Fibroblast of peridontal ligament (primary cell): ENCODE data around the gene NOS1.

Source experiments
- DNase-seq: peaks from one replicate; pipeline ENCODE4 v3.0.0-alpha.2; 2010; ENCODE audit errors: extremely low read depth

Gene NOS1

GRCh38 chr12:117330441-117331113 is 30.8 kb downstream of the NOS1 start:
- no peak for DNase-seq

- no peak for DNase-seq
Measured at GRCh38 chr12:117329756-117330155, 31.7 kb downstream of the NOS1 start.

- DNase-seq, result no peak
Measured at GRCh38 chr12:117328556-117329100, 32.8 kb downstream of the NOS1 start.

DNA sequence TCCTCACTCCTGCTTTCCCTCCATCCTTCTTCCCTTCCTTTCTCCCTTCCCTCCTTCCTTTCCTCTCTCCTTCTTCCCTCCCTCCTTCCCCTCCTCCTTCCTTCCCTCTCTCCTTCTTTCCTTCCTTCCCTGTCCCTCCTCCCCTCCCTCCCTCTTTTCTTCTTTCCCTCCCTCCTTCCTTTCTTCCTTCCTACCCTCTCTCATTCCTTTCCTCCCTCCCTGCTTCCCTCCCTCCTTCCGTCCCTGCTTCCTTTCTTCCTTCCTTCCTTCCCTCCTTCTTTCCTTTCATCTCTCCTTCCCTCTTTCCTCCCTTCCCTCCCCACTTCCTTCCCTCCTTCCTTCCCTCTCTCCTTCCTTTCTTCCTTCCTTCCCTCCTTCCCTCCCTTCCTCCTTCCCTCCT is 39.0 kb downstream of the NOS1 start:
- no peak for DNase-seq

GRCh38 chr12:117321572-117321971 is 39.9 kb downstream of the NOS1 start:
- DNase-seq, result no peak

DNA sequence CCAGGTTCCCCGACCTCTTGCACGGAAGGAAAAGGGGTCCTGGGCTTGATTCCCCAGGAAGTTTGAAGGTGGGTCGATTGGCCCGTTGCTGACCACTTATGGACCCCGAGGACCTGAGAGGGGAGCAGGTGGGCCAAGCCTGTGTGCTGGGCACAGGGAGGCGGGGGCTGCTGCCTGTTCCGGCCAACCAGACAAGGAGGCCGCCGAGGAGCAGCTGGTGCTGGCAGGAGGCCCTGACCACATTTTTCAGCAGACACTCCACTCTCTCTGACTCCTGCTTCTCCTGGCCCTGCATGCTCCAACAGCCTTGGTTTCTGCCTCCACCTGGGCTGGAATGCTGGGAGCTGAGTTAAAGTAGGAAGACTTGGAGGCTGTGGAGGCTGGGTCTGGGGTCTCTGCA is 42.8 kb downstream of the NOS1 start:
- no peak for DNase-seq

GRCh38 chr12:117316336-117316735 is 45.1 kb downstream of the NOS1 start:
- no peak for DNase-seq

DNA sequence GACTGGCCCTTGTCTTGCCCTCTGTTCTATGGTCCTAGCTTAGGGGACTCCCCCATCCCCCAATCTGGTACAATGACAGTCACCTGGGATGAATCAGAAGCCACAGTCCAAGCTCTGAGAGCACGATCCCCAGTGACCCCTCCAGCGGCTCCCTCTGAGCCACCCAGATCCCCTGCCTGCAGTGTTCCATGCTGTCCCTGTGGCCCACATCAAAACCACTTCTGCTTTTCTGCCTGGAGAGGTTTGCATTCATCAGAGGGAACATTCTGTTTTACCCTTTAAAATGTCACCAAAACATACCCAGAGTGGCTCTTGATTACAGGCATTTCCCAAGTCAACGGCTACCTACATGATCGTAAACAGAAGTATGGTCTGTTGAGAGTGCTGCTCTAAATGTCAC is 47.5 kb downstream of the NOS1 start:
- DNase-seq, result no peak

- no peak for DNase-seq
Measured at GRCh38 chr12:117312770-117313169, 48.7 kb downstream of the NOS1 start.

- no peak for DNase-seq
Measured at GRCh38 chr12:117309276-117309925, 52.0 kb downstream of the NOS1 start.

DNA sequence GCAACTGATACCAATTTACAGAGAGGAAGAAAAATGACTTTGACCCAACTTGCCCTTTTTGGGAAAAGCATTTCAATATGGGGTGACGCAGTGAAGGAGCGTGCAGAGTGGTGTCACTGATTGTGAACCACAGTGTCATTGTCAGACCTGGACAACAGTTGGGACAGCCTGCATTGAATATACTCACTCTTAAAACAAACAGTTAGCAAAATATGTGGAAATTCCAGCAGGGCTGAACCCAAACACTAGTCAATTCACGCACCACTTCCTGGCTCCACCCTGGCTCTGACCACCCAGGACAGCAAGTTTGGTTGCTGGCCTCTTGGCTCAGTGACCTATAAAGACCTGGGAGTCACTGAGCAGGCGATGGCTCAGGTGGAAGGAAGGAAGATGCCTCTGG is 61.3 kb downstream of the NOS1 start:
- no peak for DNase-seq

DNA sequence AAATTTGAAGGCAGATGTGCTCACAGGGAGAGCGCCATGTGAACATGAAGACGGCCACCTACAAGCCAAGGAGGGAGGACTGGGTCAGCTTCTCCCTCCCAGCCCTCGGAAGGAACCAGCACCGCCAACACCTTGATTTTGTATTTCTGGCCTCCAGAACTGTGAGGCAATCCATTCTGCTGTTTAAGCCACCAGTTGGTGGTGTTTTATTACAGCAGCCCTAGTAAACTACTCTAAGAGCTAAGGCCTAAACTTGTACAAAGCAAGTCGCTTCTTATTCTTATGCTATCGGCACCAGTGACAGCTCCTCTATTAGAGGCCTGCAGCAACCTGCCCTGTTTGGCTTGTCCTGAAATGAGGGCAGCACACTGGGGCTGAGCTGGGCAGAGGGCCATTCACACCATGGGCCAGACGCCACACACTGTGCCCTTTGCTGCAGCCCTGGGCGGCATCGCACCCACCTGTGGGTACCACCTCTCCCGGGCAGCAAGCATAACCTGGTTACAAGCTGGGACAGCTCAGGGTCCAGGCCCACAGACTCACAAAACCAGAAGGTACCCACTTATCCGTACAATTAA is 62.7 kb downstream of the NOS1 start:
- DNase-seq, result no peak

GRCh38 chr12:117298191-117298590 is 63.2 kb downstream of the NOS1 start:
- DNase-seq, result no peak

DNA sequence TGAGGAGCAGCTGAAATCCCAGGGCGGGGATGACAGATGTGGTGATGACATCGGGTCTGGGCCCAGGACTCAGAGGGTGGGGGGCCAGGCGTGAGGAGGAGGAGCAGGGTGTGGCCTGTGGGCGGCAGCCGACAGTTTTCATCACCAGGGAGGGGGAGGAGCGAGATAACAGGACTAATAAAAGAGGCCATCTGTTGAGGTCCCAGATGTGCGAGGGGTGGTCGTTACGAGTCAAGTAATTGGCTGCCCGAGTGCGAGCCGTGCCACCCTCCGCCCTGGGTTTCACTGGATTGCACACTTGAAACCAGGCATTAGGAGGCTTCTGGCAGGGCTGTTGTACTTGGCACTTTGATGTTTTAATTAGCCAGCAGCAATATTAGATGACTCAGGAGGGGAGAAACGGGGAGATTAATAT is 67.2 kb downstream of the NOS1 start:
- no peak for DNase-seq

- no peak for DNase-seq
Measured at GRCh38 chr12:117293510-117293909, 67.9 kb downstream of the NOS1 start.

DNA sequence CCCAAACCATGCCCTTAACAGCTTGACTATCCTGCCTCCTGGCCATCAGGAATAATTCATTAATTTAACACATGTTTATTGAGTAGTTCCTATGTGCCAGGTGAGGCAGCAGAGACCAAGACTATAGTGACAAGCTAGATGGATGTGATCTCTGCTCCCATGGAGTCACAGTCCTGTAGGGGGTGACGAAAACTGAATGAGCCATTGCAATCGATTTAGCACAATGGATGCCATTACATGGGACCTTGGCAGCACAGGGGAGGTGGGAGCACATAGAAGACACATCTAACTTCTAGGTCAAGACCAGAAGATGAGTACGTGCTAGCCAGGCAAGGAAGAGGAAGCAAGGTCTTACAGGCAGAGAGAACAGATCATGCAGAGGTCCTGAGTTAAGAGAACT is 68.7 kb downstream of the NOS1 start:
- no peak for DNase-seq

GRCh38 chr12:117284140-117284539 is 77.3 kb downstream of the NOS1 start:
- DNase-seq, result no peak

DNA sequence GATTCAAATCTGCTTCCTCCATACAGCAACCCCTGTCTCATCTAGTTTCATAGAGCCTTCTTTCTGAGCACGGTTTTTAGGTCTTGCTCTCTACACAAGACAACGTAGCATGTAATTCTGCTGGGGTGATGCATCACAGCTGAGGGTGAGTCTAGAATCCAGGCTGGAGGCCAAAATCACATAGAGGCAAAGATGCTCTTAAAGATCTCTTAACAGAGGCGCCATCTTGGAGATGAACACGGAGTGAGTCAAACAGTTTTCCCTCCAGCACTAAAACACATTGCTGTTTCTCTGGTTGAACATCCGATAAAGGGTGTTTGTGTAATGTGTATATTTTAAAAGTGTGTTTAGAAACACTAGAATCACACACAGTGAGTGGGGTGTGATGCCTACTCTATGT is 78.9 kb downstream of the NOS1 start:
- DNase-seq, result no peak

- no peak for DNase-seq
Measured at GRCh38 chr12:117280019-117280680, 81.3 kb downstream of the NOS1 start.

- no peak for DNase-seq
Measured at GRCh38 chr12:117279606-117280005, 81.8 kb downstream of the NOS1 start.

- no peak for DNase-seq
Measured at GRCh38 chr12:117277875-117278274, 83.6 kb downstream of the NOS1 start.

- no peak for DNase-seq
Measured at GRCh38 chr12:117273091-117273490, 88.3 kb downstream of the NOS1 start.

DNA sequence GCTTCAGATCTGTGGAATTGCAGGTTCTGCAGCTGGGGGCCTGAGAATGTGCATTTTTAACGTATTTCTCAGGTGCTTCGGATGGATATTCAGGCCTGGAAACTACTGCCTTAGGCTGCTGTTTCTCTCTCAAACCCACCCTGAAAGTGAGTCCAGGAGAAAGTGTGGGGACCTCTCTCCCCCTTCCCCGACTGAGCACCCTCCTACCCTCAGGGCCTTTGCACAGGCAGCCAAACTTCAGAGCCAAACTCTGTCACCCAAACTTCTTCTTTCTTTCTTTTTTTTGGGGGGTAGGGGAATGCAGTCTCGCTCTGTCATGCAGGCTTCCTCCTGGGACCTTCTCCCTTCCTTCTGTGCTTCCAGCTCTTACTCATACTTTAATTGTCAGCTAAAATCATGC is 88.7 kb downstream of the NOS1 start:
- DNase-seq, result no peak
